Measurements from ENCODE around the gene CEND1.

CEND1 gene

GRCh38 chr11:769887-770641, 19.8 kb downstream of the CEND1 start:
- H3K27ac ChIP-seq (ENCODE audit: insufficient read depth, low read depth, low read length, poor library complexity, severe bottlenecking), result no peak overlapping the region
- WGBS, 2 experiments, result 93 to 94% methylated on average over 23 of the region's 23 CpGs
- H3K4me1 ChIP-seq (ENCODE audit: control insufficient read depth, insufficient read depth, low read length), result peaks cover 12% of the 10 kb centered on the region
- H3K9me3 ChIP-seq (ENCODE audit: control insufficient read depth, low read length), result no peaks in the 10 kb centered on the region
- no peak overlapping the region for H3K4me3 ChIP-seq (ENCODE audit: insufficient read depth, low read depth, low read length)
- peaks cover 7% of the 10 kb centered on the region for H3K36me3 ChIP-seq (ENCODE audit: control insufficient read depth, insufficient read depth, low read length)
- no peaks in the 10 kb centered on the region for H3K27me3 ChIP-seq (ENCODE audit: control insufficient read depth, insufficient read depth, low read length, poor library complexity, severe bottlenecking)

DNA sequence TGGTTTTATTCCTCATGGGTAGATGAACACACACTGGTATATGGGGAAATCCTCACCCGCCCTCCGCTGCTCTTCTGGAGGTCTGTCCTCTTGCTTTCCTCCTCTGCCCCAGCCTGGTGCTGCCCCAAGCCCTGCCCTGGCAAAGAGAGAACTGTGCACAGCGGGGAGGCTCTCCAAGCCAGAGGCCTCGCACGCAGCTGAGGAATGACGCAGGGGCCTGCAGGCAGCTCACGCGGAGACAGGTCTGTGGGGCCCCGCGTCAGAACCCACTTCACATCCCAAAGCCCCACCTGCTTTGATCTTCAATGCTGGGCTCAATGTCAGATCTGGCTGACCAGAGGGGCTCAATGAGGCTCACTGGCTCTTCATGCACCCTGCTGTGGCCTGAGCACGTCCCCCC, 22.7 kb downstream of the CEND1 start:
- 90 to 92% methylated on average over 11 of the region's 11 CpGs for WGBS, 2 experiments
- Histone ChIP-seq H3K9me3 (ENCODE audit: control insufficient read depth, low read length) (no peaks in the 10 kb centered on the region), H3K4me3 (ENCODE audit: insufficient read depth, low read depth, low read length) (no peak overlapping the region), H3K27ac (ENCODE audit: insufficient read depth, low read depth, low read length, poor library complexity, severe bottlenecking) (no peak overlapping the region), H3K36me3 (ENCODE audit: control insufficient read depth, insufficient read depth, low read length) (peaks cover 18% of the 10 kb centered on the region), H3K4me1 (ENCODE audit: control insufficient read depth, insufficient read depth, low read length) (peaks cover 1% of the 10 kb centered on the region), H3K27me3 (ENCODE audit: control insufficient read depth, insufficient read depth, low read length, poor library complexity, severe bottlenecking) (no peaks in the 10 kb centered on the region)

- no peaks in the 10 kb centered on the region for H3K9me3 ChIP-seq (ENCODE audit: control insufficient read depth, low read length)
- 92 to 95% methylated on average over 2 of the region's 2 CpGs for WGBS, 2 experiments
- no peak overlapping the region for H3K4me3 ChIP-seq (ENCODE audit: insufficient read depth, low read depth, low read length)
- peaks cover 18% of the 10 kb centered on the region for H3K36me3 ChIP-seq (ENCODE audit: control insufficient read depth, insufficient read depth, low read length)
- no peaks in the 10 kb centered on the region for H3K4me1 ChIP-seq (ENCODE audit: control insufficient read depth, insufficient read depth, low read length)
- no peaks in the 10 kb centered on the region for H3K27me3 ChIP-seq (ENCODE audit: control insufficient read depth, insufficient read depth, low read length, poor library complexity, severe bottlenecking)
- no peak overlapping the region for H3K27ac ChIP-seq (ENCODE audit: insufficient read depth, low read depth, low read length, poor library complexity, severe bottlenecking)
These were observed 23.0 kb downstream of the CEND1 start for GRCh38 chr11:766936-767210.

DNA sequence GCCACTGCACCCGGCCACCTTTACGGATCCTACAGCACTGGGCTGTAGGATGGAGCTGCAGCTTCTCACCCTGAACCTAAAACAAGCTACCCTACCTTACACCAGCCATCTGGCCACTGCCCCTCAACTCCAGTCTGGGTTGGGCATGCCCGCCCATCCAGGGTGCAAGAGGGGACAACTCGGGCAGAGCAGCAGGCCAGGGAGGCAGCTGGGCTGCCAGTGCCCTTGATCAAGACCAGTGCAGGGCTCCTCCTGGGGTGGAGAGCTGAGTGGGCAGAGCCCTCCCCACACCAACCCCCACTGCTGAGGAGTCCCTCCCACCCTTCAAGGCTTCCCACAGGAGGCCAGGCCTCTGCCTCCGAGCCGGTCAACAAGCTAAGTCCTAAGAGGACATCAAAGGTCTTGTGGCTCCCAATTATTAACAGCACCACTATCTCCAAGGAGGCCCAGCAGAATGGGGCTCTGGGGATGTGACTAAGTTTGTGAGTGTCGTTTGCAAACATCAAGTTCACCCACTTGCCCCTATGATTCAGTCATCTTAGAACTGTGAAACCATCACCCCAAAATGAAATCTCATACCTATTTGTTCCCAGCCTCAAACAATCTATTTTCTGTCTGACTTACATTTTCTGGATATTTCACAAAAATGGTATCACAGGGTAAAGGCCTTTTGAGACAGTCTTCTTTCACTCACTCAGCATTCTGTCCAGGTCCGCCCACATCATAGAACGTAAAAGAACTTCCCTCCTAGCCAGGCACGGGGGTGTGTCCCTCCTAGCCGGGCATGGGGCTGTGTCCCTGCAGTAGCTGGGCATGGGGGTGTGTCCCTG, 23.6 kb downstream of the CEND1 start:
- peaks cover 21% of the 10 kb centered on the region for H3K36me3 ChIP-seq (ENCODE audit: control insufficient read depth, insufficient read depth, low read length)
- H3K27me3 ChIP-seq (ENCODE audit: control insufficient read depth, insufficient read depth, low read length, poor library complexity, severe bottlenecking), result no peaks in the 10 kb centered on the region
- no peak overlapping the region for H3K4me3 ChIP-seq (ENCODE audit: insufficient read depth, low read depth, low read length)
- H3K27ac ChIP-seq (ENCODE audit: insufficient read depth, low read depth, low read length, poor library complexity, severe bottlenecking), result no peak overlapping the region
- H3K9me3 ChIP-seq (ENCODE audit: control insufficient read depth, low read length), result no peaks in the 10 kb centered on the region
- WGBS, 2 experiments, result 91 to 95% methylated on average over 11 of the region's 11 CpGs
- no peaks in the 10 kb centered on the region for H3K4me1 ChIP-seq (ENCODE audit: control insufficient read depth, insufficient read depth, low read length)

GRCh38 chr11:765802-766091, 24.1 kb downstream of the CEND1 start:
- 94 to 96% methylated on average over 8 of the region's 8 CpGs for WGBS, 2 experiments
- peaks cover 16% of the 10 kb centered on the region for H3K36me3 ChIP-seq (ENCODE audit: control insufficient read depth, insufficient read depth, low read length)
- H3K4me3 ChIP-seq (ENCODE audit: insufficient read depth, low read depth, low read length), result no peak overlapping the region
- H3K27me3 ChIP-seq (ENCODE audit: control insufficient read depth, insufficient read depth, low read length, poor library complexity, severe bottlenecking), result no peaks in the 10 kb centered on the region
- no peak overlapping the region for H3K27ac ChIP-seq (ENCODE audit: insufficient read depth, low read depth, low read length, poor library complexity, severe bottlenecking)
- no peaks in the 10 kb centered on the region for H3K4me1 ChIP-seq (ENCODE audit: control insufficient read depth, insufficient read depth, low read length)
- no peaks in the 10 kb centered on the region for H3K9me3 ChIP-seq (ENCODE audit: control insufficient read depth, low read length)

DNA sequence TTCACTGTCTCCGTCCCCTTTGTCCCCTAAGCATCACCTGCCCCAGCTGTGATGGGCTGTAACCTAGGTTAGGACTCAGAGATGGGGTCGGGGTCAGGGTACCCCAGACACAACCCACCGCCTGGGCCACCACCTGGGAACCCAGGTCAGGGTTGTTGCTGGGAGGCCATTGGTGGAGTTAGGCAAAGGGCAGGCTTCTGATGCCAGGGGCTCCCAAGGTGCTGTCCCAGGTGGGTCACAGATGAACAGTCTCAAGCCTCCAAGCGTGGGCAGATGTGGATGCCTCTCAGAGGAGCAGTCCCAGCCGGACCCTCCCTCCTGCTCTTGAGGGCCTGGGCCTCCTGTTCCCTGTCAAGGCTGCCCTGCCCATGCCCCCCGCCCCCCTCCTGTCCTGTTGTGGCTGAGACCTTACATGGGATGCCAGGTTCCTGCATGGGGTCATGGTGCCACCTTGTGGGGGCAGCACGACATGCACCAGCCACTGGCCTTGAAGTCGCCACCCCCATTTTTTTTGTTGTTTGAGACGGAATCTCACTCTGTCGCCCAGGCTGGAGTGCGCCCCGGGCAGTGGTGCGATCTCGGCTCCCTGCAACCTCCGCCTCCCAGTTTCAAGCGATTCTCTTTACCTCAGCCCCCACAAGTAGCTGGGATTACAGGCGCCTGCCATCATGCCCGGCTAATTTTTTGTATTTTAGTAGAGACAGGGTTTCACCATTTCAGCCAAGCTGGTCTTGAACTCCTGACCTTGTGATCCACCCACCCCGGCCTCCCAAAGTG, 24.7 kb downstream of the CEND1 start:
- Histone ChIP-seq H3K27ac (ENCODE audit: insufficient read depth, low read depth, low read length, poor library complexity, severe bottlenecking) (no peak overlapping the region), H3K36me3 (ENCODE audit: control insufficient read depth, insufficient read depth, low read length) (peaks cover 16% of the 10 kb centered on the region), H3K4me3 (ENCODE audit: insufficient read depth, low read depth, low read length) (no peak overlapping the region), H3K27me3 (ENCODE audit: control insufficient read depth, insufficient read depth, low read length, poor library complexity, severe bottlenecking) (no peaks in the 10 kb centered on the region), H3K4me1 (ENCODE audit: control insufficient read depth, insufficient read depth, low read length) (no peaks in the 10 kb centered on the region), H3K9me3 (ENCODE audit: control insufficient read depth, low read length) (no peaks in the 10 kb centered on the region)
- WGBS, 2 experiments, result 84% methylated on average over 19 of the region's 19 CpGs

DNA sequence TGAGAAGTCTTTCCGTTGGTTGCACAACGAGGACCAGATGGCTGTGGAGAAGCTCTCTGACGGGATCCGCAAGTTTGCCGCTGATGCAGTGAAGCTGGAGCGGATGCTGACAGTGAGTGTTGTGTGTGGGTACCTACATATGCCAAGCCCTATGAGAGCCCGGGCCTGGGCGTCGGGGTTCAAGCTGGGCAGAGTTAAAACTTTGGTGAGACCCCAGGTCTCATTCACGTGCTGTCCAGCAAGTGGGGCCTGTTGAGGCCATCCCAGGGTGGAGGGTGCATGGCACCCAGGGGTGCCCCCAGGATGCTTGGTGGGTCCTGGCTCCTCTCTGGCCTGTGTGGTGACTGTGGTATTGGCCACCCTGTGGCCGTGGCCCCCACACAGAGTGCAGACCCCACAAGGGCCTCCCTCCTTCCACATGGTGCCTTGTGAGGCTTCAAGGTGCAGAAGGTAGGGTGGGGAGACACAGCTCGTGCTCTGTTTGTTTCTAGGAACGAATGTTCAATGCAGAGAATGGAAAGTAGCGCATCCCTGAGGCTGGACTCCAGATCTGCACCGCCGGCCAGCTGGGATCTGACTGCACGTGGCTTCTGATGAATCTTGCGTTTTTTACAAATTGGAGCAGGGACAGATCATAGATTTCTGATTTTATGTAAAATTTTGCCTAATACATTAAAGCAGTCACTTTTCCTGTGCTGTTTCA, 25.4 kb downstream of the CEND1 start:
- WGBS, 2 experiments, result 95 to 96% methylated on average over 18 of the region's 18 CpGs
- no peaks in the 10 kb centered on the region for H3K4me1 ChIP-seq (ENCODE audit: control insufficient read depth, insufficient read depth, low read length)
- H3K9me3 ChIP-seq (ENCODE audit: control insufficient read depth, low read length), result no peaks in the 10 kb centered on the region
- no peaks in the 10 kb centered on the region for H3K27me3 ChIP-seq (ENCODE audit: control insufficient read depth, insufficient read depth, low read length, poor library complexity, severe bottlenecking)
- H3K27ac ChIP-seq (ENCODE audit: insufficient read depth, low read depth, low read length, poor library complexity, severe bottlenecking), result no peak overlapping the region
- no peak overlapping the region for H3K4me3 ChIP-seq (ENCODE audit: insufficient read depth, low read depth, low read length)
- H3K36me3 ChIP-seq (ENCODE audit: control insufficient read depth, insufficient read depth, low read length), result peaks cover 16% of the 10 kb centered on the region

- WGBS, 2 experiments, result 93 to 96% methylated on average over 22 of the region's 22 CpGs
These were observed 26.2 kb downstream of the CEND1 start for GRCh38 chr11:763549-764321.

GRCh38 chr11:763073-763463, 26.8 kb downstream of the CEND1 start:
- 83 to 87% methylated on average over 17 to 18 of the region's 24 CpGs for WGBS, 2 experiments
- Histone ChIP-seq H3K36me3 (ENCODE audit: control insufficient read depth, insufficient read depth, low read length) (peaks cover 16% of the 10 kb centered on the region), H3K27ac (ENCODE audit: insufficient read depth, low read depth, low read length, poor library complexity, severe bottlenecking) (no peak overlapping the region)

More at GRCh38 chr11:763549-764321, 26.2 kb downstream of the CEND1 start:
- Histone ChIP-seq H3K9me3 (ENCODE audit: control insufficient read depth, low read length) (no peaks in the 10 kb centered on the region), H3K4me3 (ENCODE audit: insufficient read depth, low read depth, low read length) (no peak overlapping the region), H3K36me3 (ENCODE audit: control insufficient read depth, insufficient read depth, low read length) (peaks cover 16% of the 10 kb centered on the region), H3K4me1 (ENCODE audit: control insufficient read depth, insufficient read depth, low read length) (no peaks in the 10 kb centered on the region), H3K27me3 (ENCODE audit: control insufficient read depth, insufficient read depth, low read length, poor library complexity, severe bottlenecking) (no peaks in the 10 kb centered on the region), H3K27ac (ENCODE audit: insufficient read depth, low read depth, low read length, poor library complexity, severe bottlenecking) (no peak overlapping the region)

More at GRCh38 chr11:763073-763463, 26.8 kb downstream of the CEND1 start:
- no peak overlapping the region for H3K4me3 ChIP-seq (ENCODE audit: insufficient read depth, low read depth, low read length)
- no peaks in the 10 kb centered on the region for H3K4me1 ChIP-seq (ENCODE audit: control insufficient read depth, insufficient read depth, low read length)
- H3K9me3 ChIP-seq (ENCODE audit: control insufficient read depth, low read length), result no peaks in the 10 kb centered on the region
- no peaks in the 10 kb centered on the region for H3K27me3 ChIP-seq (ENCODE audit: control insufficient read depth, insufficient read depth, low read length, poor library complexity, severe bottlenecking)
